Measurements from ENCODE around the gene CLDN19. TPM values are rescaled to one million over a fixed set of nuclear protein-coding genes. Genes with fewer than 3 reads are reported as not detected.

Gene CLDN19
- total RNA-seq, 4 donors from 2014 or later, result not detected

GRCh38 chr1:42698081-42698813 is 41.8 kb downstream of the CLDN19 start:
- TF ChIP-seq CTCF (IDR thresholded peaks at IDR 0.05), result no peak
- DNase-seq (ENCODE audit: low spot score) (no peak), ATAC-seq (ENCODE audit: low FRiP score) (no peak)

- no peak for DNase-seq (ENCODE audit: low spot score)
- no peak for TF ChIP-seq CTCF (IDR thresholded peaks at IDR 0.05)
- ATAC-seq (ENCODE audit: low FRiP score), result no peak
Observed at GRCh38 chr1:42692911-42693310, 47.1 kb downstream of the CLDN19 start.

GRCh38 chr1:42692461-42692860 is 47.6 kb downstream of the CLDN19 start:
- DNase-seq (ENCODE audit: low spot score) (no peak), ATAC-seq (ENCODE audit: low FRiP score) (no peak)
- no peak for TF ChIP-seq CTCF (IDR thresholded peaks at IDR 0.05)

GRCh38 chr1:42691157-42691498 is 48.9 kb downstream of the CLDN19 start:
- no peak for TF ChIP-seq CTCF (IDR thresholded peaks at IDR 0.05)
- no peak for ATAC-seq (ENCODE audit: low FRiP score)
- no peak for DNase-seq (ENCODE audit: low spot score)

- DNase-seq (ENCODE audit: low spot score) (no peak), ATAC-seq (ENCODE audit: low FRiP score) (peak; percentile 31)
- no peak for TF ChIP-seq CTCF (IDR thresholded peaks at IDR 0.05)
Observed at GRCh38 chr1:42690477-42691156, 49.4 kb downstream of the CLDN19 start.

- no peak for DNase-seq (ENCODE audit: low spot score)
- no peak for TF ChIP-seq CTCF (IDR thresholded peaks at IDR 0.05)
- ATAC-seq (ENCODE audit: low FRiP score), result no peak
Observed at GRCh38 chr1:42689912-42690311, 50.1 kb downstream of the CLDN19 start.

- no peak for TF ChIP-seq CTCF (IDR thresholded peaks at IDR 0.05)
- DNase-seq (ENCODE audit: low spot score) (no peak), ATAC-seq (ENCODE audit: low FRiP score) (no peak)
Observed at GRCh38 chr1:42686418-42686817, 53.6 kb downstream of the CLDN19 start.
